Measurements from ENCODE around the gene SNX33. TPM values are rescaled to one million over a fixed set of nuclear protein-coding genes. Genes with fewer than 3 reads are reported as not detected.
"Not testable (repeated sequence)": the region's sequence is repeated elsewhere in the genome, so short reads cannot be mapped to it uniquely, and the experiment has no call there.

SNX33 gene
- total and polyA plus RNA-seq, 2 of the 13 experiments (the other 11 are each of a cell fraction or from before 2014, with no cell fraction given) = 11.0 to 11.6 TPM

DNA sequence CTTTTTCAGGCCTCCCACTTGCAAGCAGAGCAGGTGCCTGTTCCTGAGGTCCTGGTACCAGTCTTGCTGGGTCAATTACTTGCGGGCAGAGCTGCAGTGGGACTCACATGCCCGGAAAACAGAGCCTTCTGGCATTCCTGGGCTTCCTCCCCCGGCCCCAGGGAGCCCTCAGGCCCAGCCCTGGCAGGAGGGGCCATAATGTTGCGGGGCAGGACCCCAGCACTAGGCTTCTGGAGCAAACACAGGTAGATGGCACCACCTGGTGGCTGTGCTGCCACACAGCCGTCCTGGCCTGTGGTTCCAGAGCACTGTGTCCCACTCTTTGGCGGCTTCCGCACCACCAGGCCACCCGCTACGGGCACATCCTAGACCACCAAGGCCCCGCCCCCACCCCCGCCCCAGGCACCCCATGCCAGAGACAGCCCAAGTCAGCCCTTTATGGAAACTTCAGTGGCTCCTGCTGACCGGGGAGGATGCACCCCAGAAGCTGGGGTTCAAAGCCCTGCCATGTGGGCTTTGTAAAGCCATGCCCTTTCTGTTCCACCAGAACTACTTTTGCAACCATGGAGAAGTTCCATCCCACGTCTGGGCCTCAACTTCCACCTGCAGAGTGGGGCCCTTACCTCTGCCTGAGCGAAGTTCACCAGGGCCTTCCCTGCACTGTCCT, 36.1 kb downstream of the SNX33 start (continued):
- TF ChIP-seq FOXC1 (CRISPR knock-in tag; IDR thresholded peaks at IDR 0.05; ENCODE audit: borderline replicate concordance) (0 out of 2 replicates have a peak, but pooled peaks have one; percentile 45), ZNF350 (CRISPR knock-in tag; IDR thresholded peaks at IDR 0.05; ENCODE audit: borderline replicate concordance, low read depth) (0 out of 2 replicates have a peak, but pooled peaks have one; percentile 1), HNRNPL (IDR thresholded peaks at IDR 0.05; ENCODE audit: low read depth, low read length) (0 out of 2 replicates have a peak, but pooled peaks have one; percentile 45), KLF16 (CRISPR knock-in tag; IDR thresholded peaks at IDR 0.05) (0 out of 4 replicates have a peak, but pooled peaks of 1 of the 2 experiments have one; percentile 38), ZBED4 (CRISPR knock-in tag; IDR thresholded peaks at IDR 0.05; ENCODE audit: borderline replicate concordance) (0 out of 2 replicates have a peak, but pooled peaks have one; percentile 26), ARNT2 (CRISPR knock-in tag; IDR thresholded peaks at IDR 0.05; ENCODE audit: low read depth) (peak; percentile 52; the same call in 1 of the 2 replicates), CTCF (CRISPR knock-in tag; IDR thresholded peaks at IDR 0.05) (peak; percentile 95), CBX5 (CRISPR knock-in tag; IDR thresholded peaks at IDR 0.05; ENCODE audit: borderline replicate concordance) (peak; percentile 22; the same call in 1 of the 2 replicates), SAP130 (CRISPR knock-in tag; IDR thresholded peaks at IDR 0.05; ENCODE audit: low read depth) (peak; percentile 48; the same call in 1 of the 2 replicates), KDM3A (CRISPR knock-in tag; IDR thresholded peaks at IDR 0.05; ENCODE audit: low read depth) (0 out of 2 replicates have a peak, but pooled peaks have one; percentile 27), PCBP1 (IDR thresholded peaks at IDR 0.05; ENCODE audit: borderline replicate concordance, low read depth, low read length) (0 out of 2 replicates have a peak, but pooled peaks have one; percentile 44), FOSL2 (CRISPR knock-in tag; IDR thresholded peaks at IDR 0.05) (0 out of 2 replicates have a peak, but pooled peaks have one; percentile 39), NR2F6 (CRISPR knock-in tag; IDR thresholded peaks at IDR 0.05) (0 out of 2 replicates have a peak, but pooled peaks have one; percentile 20), ZNF124 (CRISPR knock-in tag; IDR thresholded peaks at IDR 0.05) (0 out of 2 replicates have a peak, but pooled peaks have one; percentile 32), ELF1 (CRISPR knock-in tag; IDR thresholded peaks at IDR 0.05) (0 out of 2 replicates have a peak, but pooled peaks have one; percentile 9), KAT8 (CRISPR knock-in tag; IDR thresholded peaks at IDR 0.05) (peak; percentile 28; the same call in 1 of the 2 replicates), AHR (CRISPR knock-in tag; IDR thresholded peaks at IDR 0.05) (0 out of 2 replicates have a peak, but pooled peaks have one; percentile 38), SMC3 (IDR thresholded peaks at IDR 0.05; ENCODE audit: low read length) (peak; percentile 56), FOXO1 (CRISPR knock-in tag; IDR thresholded peaks at IDR 0.05) (peak; percentile 47; the same call in 1 of the 2 replicates), SP1 (CRISPR knock-in tag; IDR thresholded peaks at IDR 0.05) (0 out of 2 replicates have a peak, but pooled peaks have one; percentile 18)
- TF ChIP-seq NR2F6, SP1 (IDR thresholded peaks at IDR 0.05): not testable (repeated sequence)
- TF ChIP-seq, protein P1, sequence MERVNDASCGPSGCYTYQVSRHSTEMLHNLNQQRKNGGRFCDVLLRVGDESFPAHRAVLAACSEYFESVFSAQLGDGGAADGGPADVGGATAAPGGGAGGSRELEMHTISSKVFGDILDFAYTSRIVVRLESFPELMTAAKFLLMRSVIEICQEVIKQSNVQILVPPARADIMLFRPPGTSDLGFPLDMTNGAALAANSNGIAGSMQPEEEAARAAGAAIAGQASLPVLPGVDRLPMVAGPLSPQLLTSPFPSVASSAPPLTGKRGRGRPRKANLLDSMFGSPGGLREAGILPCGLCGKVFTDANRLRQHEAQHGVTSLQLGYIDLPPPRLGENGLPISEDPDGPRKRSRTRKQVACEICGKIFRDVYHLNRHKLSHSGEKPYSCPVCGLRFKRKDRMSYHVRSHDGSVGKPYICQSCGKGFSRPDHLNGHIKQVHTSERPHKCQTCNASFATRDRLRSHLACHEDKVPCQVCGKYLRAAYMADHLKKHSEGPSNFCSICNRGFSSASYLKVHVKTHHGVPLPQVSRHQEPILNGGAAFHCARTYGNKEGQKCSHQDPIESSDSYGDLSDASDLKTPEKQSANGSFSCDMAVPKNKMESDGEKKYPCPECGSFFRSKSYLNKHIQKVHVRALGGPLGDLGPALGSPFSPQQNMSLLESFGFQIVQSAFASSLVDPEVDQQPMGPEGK (CRISPR knock-in tag; IDR thresholded peaks at IDR 0.05) = peak; percentile 73
